Bronchial epithelial cell (primary cell): ENCODE results near the gene ADGRG3. TPM values are rescaled to one million over a fixed set of nuclear protein-coding genes. Genes with fewer than 3 reads are reported as not detected.

Source experiments
- DNase-seq: peaks from one replicate; pipeline ENCODE4 v3.0.0-alpha.2; 2010; ENCODE audit warnings: low read depth
- FAIRE-seq: peaks from 2 replicates; lab custom pipeline; 2011; peaks lifted over from hg19 to GRCh38; lab: Jason Lieb, UNC
- H3K27me3 ChIP-seq: 2 replicates; pipeline ENCODE4 v1.5.1; 2011; ENCODE audit warnings: low read length; ENCODE audit not compliant: control insufficient read depth, insufficient read depth
- H3K36me3 ChIP-seq: 2 replicates; pipeline ENCODE4 v1.5.1; 2011; ENCODE audit warnings: low read length; ENCODE audit not compliant: control insufficient read depth, insufficient read depth
- H3K4me3 ChIP-seq: 2 replicates; pipeline ENCODE4 v1.5.1; 2011; ENCODE audit warnings: mild to moderate bottlenecking, low read depth, low read length, control low read depth
- CTCF ChIP-seq: IDR thresholded peaks from 2 replicates; pipeline ENCODE4 v1.5.1; 2011; ENCODE audit warnings: mild to moderate bottlenecking, moderate library complexity, low read length, control low read depth, inconsistent platforms; ENCODE audit not compliant: insufficient read depth, severe bottlenecking
- total RNA-seq: library from RNA; depleted of rRNA; stranded (reverse); fragments of >200 nt; gene quantifications from 2 replicates; pipeline ENCODE4 v1.2.1, GENCODE V29; 2014

ADGRG3 gene
- total RNA-seq, 1 donor from 2014 or later, result not detected

DNA sequence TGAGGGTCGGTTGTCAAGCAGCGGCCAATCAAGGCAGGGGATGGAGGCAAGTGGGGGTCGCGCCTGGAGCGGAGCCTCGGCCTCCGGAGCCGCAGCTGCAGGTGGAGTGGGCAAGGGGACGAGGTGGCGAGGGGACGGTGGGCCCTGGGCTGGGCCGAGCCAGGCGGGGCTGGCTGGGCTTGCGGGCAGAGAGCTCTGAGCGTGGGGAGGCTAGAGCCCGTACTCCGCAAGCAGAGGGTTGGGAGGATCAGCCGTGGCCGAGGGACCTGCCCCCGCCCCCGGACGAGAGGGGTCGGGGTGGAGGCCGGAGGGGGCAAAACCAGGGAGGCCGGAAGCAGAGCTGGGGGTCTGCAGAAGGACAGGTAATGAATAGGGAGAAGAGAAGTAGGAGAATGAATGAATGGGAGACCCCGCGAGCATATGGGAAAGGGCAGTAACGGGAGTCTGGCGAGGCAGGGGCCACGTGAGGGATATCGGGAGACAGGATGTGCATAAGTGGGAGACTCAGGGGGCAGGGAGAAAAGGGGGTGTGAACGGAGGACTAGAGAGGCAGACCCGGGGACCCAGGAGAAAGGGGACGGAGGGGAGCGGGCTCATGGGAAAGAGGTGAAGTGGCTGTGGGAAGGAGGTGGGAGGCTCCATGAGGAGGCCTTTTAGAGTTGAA lies 67.8 kb downstream of the ADGRG3 start, which contains the start of gene KATNB1:
KATNB1 (plus strand) TSS at position 16 of the 664 bp plus-strand sequence. CDS start 1,474 bp downstream, outside the sequence.
- TF ChIP-seq CTCF, result no peak
- FAIRE-seq (no peak), DNase-seq (no peak)
- H3K27me3 ChIP-seq, result no peaks in the 10 kb centered on the region
- peak within 1 kb of the TSS; percentile 96 for H3K4me3 ChIP-seq
- H3K36me3 ChIP-seq, result peaks cover 3% of the 10 kb centered on the region

DNA sequence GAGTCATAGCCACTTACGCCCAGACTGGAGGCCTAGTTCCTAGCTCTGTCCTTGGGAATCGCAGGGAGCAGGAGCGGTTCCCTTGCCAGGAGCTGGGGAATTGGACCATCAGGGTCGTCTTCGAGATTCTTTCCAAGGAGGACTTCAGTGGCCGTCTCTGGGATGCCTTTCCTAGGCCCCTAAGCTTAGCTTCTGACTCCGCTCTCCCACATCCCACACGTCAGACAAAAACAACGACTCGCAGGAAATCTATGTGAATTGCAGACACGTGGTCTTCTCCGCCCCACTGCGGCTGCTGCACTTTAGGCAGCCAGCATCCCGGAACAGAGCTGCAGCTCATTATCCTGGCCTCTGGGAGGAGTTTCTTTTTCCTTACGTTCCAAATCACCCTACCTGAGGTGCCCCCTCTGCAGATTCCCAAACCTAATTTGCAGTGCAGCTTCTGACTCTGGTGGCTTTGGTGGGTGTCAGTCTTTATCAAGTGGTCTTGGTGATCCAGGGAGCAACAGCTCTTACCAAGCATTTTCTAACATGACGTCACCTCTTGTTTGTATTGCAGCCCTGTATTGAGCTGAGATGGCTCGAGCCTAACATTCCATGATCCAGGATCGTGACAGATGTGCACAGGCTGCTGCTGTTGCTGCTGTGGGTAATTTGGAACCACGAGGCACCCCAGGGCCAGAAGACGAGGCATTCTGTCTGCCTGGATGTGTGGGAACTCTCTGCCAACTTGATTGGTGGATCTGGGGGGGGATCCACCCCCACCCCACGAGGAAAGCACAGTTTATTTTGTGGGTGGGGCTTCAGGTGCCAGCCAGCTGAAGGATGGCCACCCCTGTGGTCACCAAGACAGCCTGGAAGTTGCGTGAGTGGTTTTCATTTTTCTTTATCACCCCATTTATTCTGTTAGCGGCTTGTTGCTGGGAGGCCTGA lies 68.6 kb downstream of the ADGRG3 start:
- H3K36me3 ChIP-seq, result peaks cover 6% of the 10 kb centered on the region
- TF ChIP-seq CTCF, result peak; percentile 26
- H3K4me3 ChIP-seq, result peak overlapping the region; percentile 96
- DNase-seq (peak; percentile 69), FAIRE-seq (no peak)
- H3K27me3 ChIP-seq, result no peaks in the 10 kb centered on the region

DNA sequence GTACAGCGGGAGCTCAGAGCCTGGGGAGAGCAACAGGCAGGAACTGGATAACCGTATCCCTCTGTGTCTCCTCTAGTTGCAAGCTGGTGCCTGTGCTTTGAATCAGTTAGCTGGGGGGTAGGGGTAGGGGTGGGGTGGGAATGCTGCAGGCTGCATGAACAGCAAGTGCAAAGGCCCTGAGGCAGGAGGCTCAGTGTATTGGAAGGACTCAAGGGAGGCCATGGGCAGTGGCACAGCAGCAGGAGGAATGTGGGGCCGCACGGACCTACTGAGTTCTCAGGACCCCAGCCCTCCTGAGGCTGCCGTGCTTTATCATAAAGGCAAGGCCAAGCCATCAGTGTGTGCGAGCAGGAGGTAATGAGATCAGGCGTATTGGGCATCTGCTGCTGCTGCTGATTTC lies 70.7 kb downstream of the ADGRG3 start:
- H3K4me3 ChIP-seq, result no peak overlapping the region
- TF ChIP-seq CTCF, result no peak
- no peaks in the 10 kb centered on the region for H3K27me3 ChIP-seq
- FAIRE-seq, result no peak
- DNase-seq, result no peak
- H3K36me3 ChIP-seq, result peaks cover 9% of the 10 kb centered on the region

Other genes with a start within 250 kb of the ADGRG3 start
- gene CIAPIN1, start 220.9 kb upstream of the ADGRG3 start, total RNA-seq, result 71.3 and 81.2 TPM in 2 replicates
- gene COQ9, start 220.8 kb upstream of the ADGRG3 start, total RNA-seq, result 59.5 and 88.7 TPM in 2 replicates
- 78.7 and 82.1 TPM in 2 replicates for gene POLR2C, start 205.6 kb upstream of the ADGRG3 start, total RNA-seq
- gene DOK4, start 181.8 kb upstream of the ADGRG3 start, total RNA-seq, result 17.6 and 23.7 TPM in 2 replicates
- 1.5 and 2.1 TPM in 2 replicates for gene CCDC102A, start 131.7 kb upstream of the ADGRG3 start, total RNA-seq
- gene ADGRG5, start 125.7 kb upstream of the ADGRG3 start, total RNA-seq, result not detected in 2 replicates
- gene ADGRG1, start 39.7 kb upstream of the ADGRG3 start, total RNA-seq, result 21.1 and 45.3 TPM in 2 replicates
- gene DRC7, start 26.5 kb downstream of the ADGRG3 start, total RNA-seq, result not detected in 2 replicates
- gene KATNB1, start 67.5 kb downstream of the ADGRG3 start, total RNA-seq, result 12.9 and 24.2 TPM in 2 replicates
- gene KIFC3, start 134.2 kb downstream of the ADGRG3 start, total RNA-seq, result 34.8 and 35.8 TPM in 2 replicates